OCI-LY7 (cell line): ENCODE results near the gene TPST2.

ENCODE experiments used
- CTCF ChIP-seq: fragments of 200-600 bp; sonication (generic); conservative IDR thresholded peaks from 2 replicates; pipeline ENCODE4 v1.5.1; 2014; ENCODE audit warnings: mild to moderate bottlenecking, antibody characterized with exemption, low read length, moderate library complexity, mixed read lengths
- EZH2phosphoT487 ChIP-seq: fragments of 200-600 bp; sonication (generic); IDR thresholded peaks from 2 replicates; pipeline ENCODE4 v1.6.1; 2018; ENCODE audit warnings: low read depth, borderline replicate concordance, mild to moderate bottlenecking, mixed run types, antibody characterized with exemption, low read length, moderate library complexity, mixed read lengths

- TF ChIP-seq EZH2phosphoT487 (no peak), CTCF (no peak)
Observed at GRCh38 chr22:26548984-26549383, 40.9 kb downstream of the TPST2 start.
